ENCODE results near the gene CUEDC1. TPM values are rescaled to one million over a fixed set of nuclear protein-coding genes. Genes with fewer than 3 reads are reported as not detected.

The CUEDC1 gene
- total and polyA plus RNA-seq, 2 donors (not counting 1 experiment from before 2014, with no cell fraction given): 0.57 TPM; not detected in 1

DNA sequence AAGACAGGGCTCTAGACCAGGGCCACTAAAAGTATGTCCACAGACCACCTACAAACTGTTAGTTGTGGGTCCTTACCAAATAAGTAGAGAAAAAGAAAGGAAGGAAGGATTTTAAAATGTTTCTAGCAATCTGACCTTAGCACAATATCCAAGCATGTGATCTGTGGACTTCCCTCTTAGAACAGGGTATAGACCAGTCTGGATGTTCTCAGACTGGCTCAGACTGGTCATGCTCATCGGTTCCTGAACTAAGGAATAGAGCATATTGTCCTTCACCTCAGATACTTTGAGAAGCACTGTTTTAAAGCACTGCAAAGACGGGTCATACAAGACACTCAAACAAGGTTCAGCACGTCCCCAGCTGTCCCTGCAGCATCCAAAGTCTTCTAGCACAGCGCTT, 25.8 kb downstream of the CUEDC1 start:
- H3K27me3 Mint-ChIP-seq: peaks cover 60% of the 10 kb centered on the region
- H3K9ac ChIP-seq (ENCODE audit: low read length): no peak overlapping the region
- no peaks in the 10 kb centered on the region for H3K79me2 ChIP-seq (ENCODE audit: control insufficient read depth, insufficient read depth, low read length)
- POLR2A ChIA-PET: interaction anchor here (0.6 kb wide), 1 partner anchor 711 kb away, joined by 4 read pairs; no protein-coding TSS in a partner anchor
- no peak overlapping the region for H2AFZ ChIP-seq (ENCODE audit: insufficient read depth, low read depth, low read length, poor library complexity, severe bottlenecking)
- peaks cover 0 to 5% of the 10 kb centered on the region in 2 donors for H3K4me1 ChIP-seq (ENCODE audit: control insufficient read depth in 2 of 2, insufficient read depth in 2 of 2, low read length in 2 of 2)
- no peak overlapping the region for H3K27ac ChIP-seq (ENCODE audit: low read length in 2 of 2)
- TF ChIP-seq, protein P1, sequence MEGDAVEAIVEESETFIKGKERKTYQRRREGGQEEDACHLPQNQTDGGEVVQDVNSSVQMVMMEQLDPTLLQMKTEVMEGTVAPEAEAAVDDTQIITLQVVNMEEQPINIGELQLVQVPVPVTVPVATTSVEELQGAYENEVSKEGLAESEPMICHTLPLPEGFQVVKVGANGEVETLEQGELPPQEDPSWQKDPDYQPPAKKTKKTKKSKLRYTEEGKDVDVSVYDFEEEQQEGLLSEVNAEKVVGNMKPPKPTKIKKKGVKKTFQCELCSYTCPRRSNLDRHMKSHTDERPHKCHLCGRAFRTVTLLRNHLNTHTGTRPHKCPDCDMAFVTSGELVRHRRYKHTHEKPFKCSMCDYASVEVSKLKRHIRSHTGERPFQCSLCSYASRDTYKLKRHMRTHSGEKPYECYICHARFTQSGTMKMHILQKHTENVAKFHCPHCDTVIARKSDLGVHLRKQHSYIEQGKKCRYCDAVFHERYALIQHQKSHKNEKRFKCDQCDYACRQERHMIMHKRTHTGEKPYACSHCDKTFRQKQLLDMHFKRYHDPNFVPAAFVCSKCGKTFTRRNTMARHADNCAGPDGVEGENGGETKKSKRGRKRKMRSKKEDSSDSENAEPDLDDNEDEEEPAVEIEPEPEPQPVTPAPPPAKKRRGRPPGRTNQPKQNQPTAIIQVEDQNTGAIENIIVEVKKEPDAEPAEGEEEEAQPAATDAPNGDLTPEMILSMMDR (IDR thresholded peaks at IDR 0.05): no peak
- TF ChIP-seq EZH2 (IDR thresholded peaks at IDR 0.05; ENCODE audit: borderline replicate concordance, insufficient read depth, low read depth, low read length, poor library complexity, severe bottlenecking): no peak
- intact Hi-C loops (cut with micrococcal nuclease): no loop called here
- 89% methylated on average over 3 of the region's 4 CpGs for WGBS (ENCODE audit: insufficient coverage)
- H3K9me3 ChIP-seq (ENCODE audit: control extremely low read depth in 1 of 3, control insufficient read depth in 2 of 3, insufficient read depth in 1 of 3, low read length in 2 of 3): peaks cover 0 to 12% (median 0%) of the 10 kb centered on the region in 3 donors
- H3K9me3 Mint-ChIP-seq (ENCODE audit: insufficient read depth): no peaks in the 10 kb centered on the region
- H3K4me2 ChIP-seq (replicated peaks; ENCODE audit: low read depth, low read length, poor library complexity, severe bottlenecking): no peak overlapping the region
- ATAC-seq (ENCODE audit: low read depth) (no peak), DNase-seq (no peak)
- peaks cover 0 to 71% (median 30%) of the 10 kb centered on the region in 4 experiments for H3K27me3 ChIP-seq (replicated peaks in 1 of 4; ENCODE audit: control extremely low read depth in 1 of 4, control insufficient read depth in 3 of 4, insufficient read depth in 4 of 4, low read length in 3 of 4)
- no peak overlapping the region for H3K27ac Mint-ChIP-seq
- no peaks in the 10 kb centered on the region for H3K36me3 ChIP-seq (replicated peaks in 1 of 2; ENCODE audit: control extremely low read depth in 1 of 2, control insufficient read depth in 1 of 2, extremely low read depth in 1 of 2, insufficient read depth in 2 of 2, low read length in 1 of 2)
- H3K4me3 ChIP-seq (ENCODE audit: control extremely low read depth in 1 of 5, extremely low read depth in 1 of 5, insufficient read depth in 1 of 5, low read depth in 2 of 5, low read length in 4 of 5): no peak overlapping the region
- H3K4me3 Mint-ChIP-seq: no peak overlapping the region
- CTCF ChIA-PET: no interaction called here
- H3K4me1 Mint-ChIP-seq: peaks cover 2% of the 10 kb centered on the region
- H4K20me1 ChIP-seq (ENCODE audit: control insufficient read depth, insufficient read depth, low read length, poor library complexity, severe bottlenecking): no peaks in the 10 kb centered on the region

DNA sequence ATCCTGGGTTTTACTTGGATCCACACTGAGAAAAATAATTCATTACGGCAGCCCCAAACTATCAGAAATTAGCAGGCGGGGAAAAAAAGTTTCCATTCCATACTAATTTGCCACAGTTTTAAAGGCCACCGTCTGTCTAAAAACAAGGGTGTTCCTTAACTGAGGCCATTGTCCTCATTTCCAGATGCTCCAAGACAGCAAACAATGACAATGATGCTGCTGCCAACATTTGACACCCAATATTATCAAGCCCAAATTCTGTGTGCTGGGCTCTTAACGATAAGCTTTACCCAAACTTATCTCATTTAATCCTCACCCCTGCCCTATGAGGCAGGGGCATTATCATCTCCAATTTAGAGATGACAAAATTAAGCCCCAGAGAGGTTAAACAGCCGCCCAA, 26.3 kb downstream of the CUEDC1 start:
- Histone ChIP-seq H3K9me3 (ENCODE audit: control extremely low read depth in 1 of 3, control insufficient read depth in 2 of 3, insufficient read depth in 1 of 3, low read length in 2 of 3) (peaks cover 0 to 12% (median 0%) of the 10 kb centered on the region in 3 donors), H2AFZ (ENCODE audit: insufficient read depth, low read depth, low read length, poor library complexity, severe bottlenecking) (no peak overlapping the region), H4K20me1 (ENCODE audit: control insufficient read depth, insufficient read depth, low read length, poor library complexity, severe bottlenecking) (no peaks in the 10 kb centered on the region), H3K27ac (ENCODE audit: low read length in 2 of 2) (no peak overlapping the region), H3K4me2 (replicated peaks; ENCODE audit: low read depth, low read length, poor library complexity, severe bottlenecking) (no peak overlapping the region), H3K79me2 (ENCODE audit: control insufficient read depth, insufficient read depth, low read length) (no peaks in the 10 kb centered on the region), H3K27me3 (replicated peaks in 1 of 4; ENCODE audit: control extremely low read depth in 1 of 4, control insufficient read depth in 3 of 4, insufficient read depth in 4 of 4, low read length in 3 of 4) (peaks cover 0 to 73% (median 30%) of the 10 kb centered on the region in 4 experiments), H3K9ac (ENCODE audit: low read length) (no peak overlapping the region), H3K4me3 (ENCODE audit: control extremely low read depth in 1 of 5, extremely low read depth in 1 of 5, insufficient read depth in 1 of 5, low read depth in 2 of 5, low read length in 4 of 5) (no peak overlapping the region), H3K4me1 (ENCODE audit: control insufficient read depth in 2 of 2, insufficient read depth in 2 of 2, low read length in 2 of 2) (peaks cover 0 to 5% of the 10 kb centered on the region in 2 donors), H3K36me3 (replicated peaks in 1 of 2; ENCODE audit: control extremely low read depth in 1 of 2, control insufficient read depth in 1 of 2, extremely low read depth in 1 of 2, insufficient read depth in 2 of 2, low read length in 1 of 2) (no peaks in the 10 kb centered on the region)
- ATAC-seq (ENCODE audit: low read depth) (no peak), DNase-seq (no peak)
- ChIA-PET POLR2A (no interaction called here), CTCF (no interaction called here)
- 89% methylated on average over 5 of the region's 5 CpGs for WGBS (ENCODE audit: insufficient coverage)
- Mint-ChIP-seq H3K4me3 (no peak overlapping the region), H3K27ac (no peak overlapping the region), H3K9me3 (ENCODE audit: insufficient read depth) (no peaks in the 10 kb centered on the region), H3K27me3 (peaks cover 62% of the 10 kb centered on the region), H3K4me1 (peaks cover 2% of the 10 kb centered on the region)
- TF ChIP-seq, protein P1 (IDR thresholded peaks at IDR 0.05): no peak
- no peak for TF ChIP-seq EZH2 (IDR thresholded peaks at IDR 0.05; ENCODE audit: borderline replicate concordance, insufficient read depth, low read depth, low read length, poor library complexity, severe bottlenecking)
- intact Hi-C loops (cut with micrococcal nuclease): no loop called here

All from B cell (primary cell).